Endothelial cell (in vitro differentiated cells): ENCODE data around the gene HS3ST3A1. TPM values are rescaled to one million over a fixed set of nuclear protein-coding genes. Genes with fewer than 3 reads are reported as not detected.

Experiments
- DNase-seq: peaks from one replicate; pipeline ENCODE4 v3.0.0; 2021; ENCODE audit warnings: low spot score
- H3K27ac Mint-ChIP-seq: one replicate; pipeline ENCODE4 v1.8.0; 2021; ENCODE audit warnings: mixed read lengths, inconsistent platforms; ENCODE audit not compliant: unreplicated experiment
- H3K27me3 Mint-ChIP-seq: one replicate; pipeline ENCODE4 v1.8.0; 2021; ENCODE audit warnings: mild to moderate bottlenecking, moderate library complexity, mixed read lengths, inconsistent platforms; ENCODE audit not compliant: unreplicated experiment
- H3K36me3 Mint-ChIP-seq: one replicate; pipeline ENCODE4 v1.8.0; 2021; ENCODE audit warnings: mild to moderate bottlenecking, low read depth, mixed read lengths, inconsistent platforms; ENCODE audit not compliant: unreplicated experiment
- H3K4me1 Mint-ChIP-seq: one replicate; pipeline ENCODE4 v1.8.0; 2021; ENCODE audit warnings: mild to moderate bottlenecking, mixed read lengths, inconsistent platforms; ENCODE audit not compliant: unreplicated experiment
- H3K4me3 Mint-ChIP-seq: one replicate; pipeline ENCODE4 v1.8.0; 2021; ENCODE audit warnings: mild to moderate bottlenecking, mixed read lengths, inconsistent platforms; ENCODE audit not compliant: unreplicated experiment
- H3K9me3 Mint-ChIP-seq: one replicate; pipeline ENCODE4 v1.8.0; 2021; ENCODE audit warnings: mixed read lengths, inconsistent platforms; ENCODE audit not compliant: unreplicated experiment
- total RNA-seq: library from RNA; stranded (reverse); fragmentation: NEBNext Ultra II Directional; extraction: Animal tissue kit (Norgen Biotek cat#: 25700); gene quantifications from one replicate; pipeline ENCODE4 v1.2.1, GENCODE V29; 2021; ENCODE audit not compliant: unreplicated experiment
- TF ChIP-seq, protein P1 (sequence below): fragments of 200-600 bp; sonication (generic); IDR thresholded peaks from one replicate; pipeline ENCODE4 v1.5.0; 2021; ENCODE audit warnings: antibody characterized with exemption; ENCODE audit not compliant: unreplicated experiment

HS3ST3A1 gene
- total RNA-seq, 1 donor from 2014 or later, result 1.1 TPM

DNA sequence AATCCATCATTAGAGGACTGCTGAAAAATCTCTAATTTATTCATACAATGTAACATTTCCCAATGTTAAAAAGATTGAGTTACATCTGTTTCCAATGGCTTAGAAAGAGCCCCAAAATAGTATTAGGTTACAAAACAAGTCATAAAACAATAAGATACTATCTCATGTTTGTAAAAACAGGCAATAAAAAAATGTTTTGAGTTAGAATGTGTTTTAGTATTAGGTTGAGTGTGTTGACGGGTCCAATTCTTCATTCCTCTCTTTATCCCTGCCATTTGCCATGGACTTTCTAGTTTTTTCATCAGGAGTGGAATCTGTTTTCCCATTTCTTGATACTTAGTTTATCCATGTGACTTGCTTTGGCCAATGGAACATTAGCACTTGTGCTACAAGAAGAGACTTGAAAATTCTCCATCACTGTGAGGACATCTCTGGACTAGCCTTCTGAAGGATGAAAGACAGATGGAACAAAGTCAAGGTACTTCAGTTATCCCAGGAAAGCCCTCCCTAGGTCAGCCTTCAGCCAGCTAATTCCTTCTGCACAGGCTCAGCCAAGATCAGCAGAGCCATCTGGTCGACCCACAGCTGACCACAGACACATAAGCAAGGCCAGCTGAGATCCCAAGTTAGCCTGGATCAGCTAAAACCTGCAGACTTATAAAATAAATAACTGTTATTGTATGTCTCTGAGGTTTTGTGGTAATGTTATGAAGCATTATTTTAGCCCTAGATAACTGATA is 83.3 kb downstream of the HS3ST3A1 start:
- H3K4me1 Mint-ChIP-seq, result peaks cover 3% of the 10 kb centered on the region
- H3K9me3 Mint-ChIP-seq, result no peaks in the 10 kb centered on the region
- H3K27ac Mint-ChIP-seq, result no peak overlapping the region
- no peak for DNase-seq
- no peak overlapping the region for H3K4me3 Mint-ChIP-seq
- H3K36me3 Mint-ChIP-seq, result no peaks in the 10 kb centered on the region
- peaks cover 2% of the 10 kb centered on the region for H3K27me3 Mint-ChIP-seq
- TF ChIP-seq, protein P1, sequence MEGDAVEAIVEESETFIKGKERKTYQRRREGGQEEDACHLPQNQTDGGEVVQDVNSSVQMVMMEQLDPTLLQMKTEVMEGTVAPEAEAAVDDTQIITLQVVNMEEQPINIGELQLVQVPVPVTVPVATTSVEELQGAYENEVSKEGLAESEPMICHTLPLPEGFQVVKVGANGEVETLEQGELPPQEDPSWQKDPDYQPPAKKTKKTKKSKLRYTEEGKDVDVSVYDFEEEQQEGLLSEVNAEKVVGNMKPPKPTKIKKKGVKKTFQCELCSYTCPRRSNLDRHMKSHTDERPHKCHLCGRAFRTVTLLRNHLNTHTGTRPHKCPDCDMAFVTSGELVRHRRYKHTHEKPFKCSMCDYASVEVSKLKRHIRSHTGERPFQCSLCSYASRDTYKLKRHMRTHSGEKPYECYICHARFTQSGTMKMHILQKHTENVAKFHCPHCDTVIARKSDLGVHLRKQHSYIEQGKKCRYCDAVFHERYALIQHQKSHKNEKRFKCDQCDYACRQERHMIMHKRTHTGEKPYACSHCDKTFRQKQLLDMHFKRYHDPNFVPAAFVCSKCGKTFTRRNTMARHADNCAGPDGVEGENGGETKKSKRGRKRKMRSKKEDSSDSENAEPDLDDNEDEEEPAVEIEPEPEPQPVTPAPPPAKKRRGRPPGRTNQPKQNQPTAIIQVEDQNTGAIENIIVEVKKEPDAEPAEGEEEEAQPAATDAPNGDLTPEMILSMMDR, result no peak

DNA sequence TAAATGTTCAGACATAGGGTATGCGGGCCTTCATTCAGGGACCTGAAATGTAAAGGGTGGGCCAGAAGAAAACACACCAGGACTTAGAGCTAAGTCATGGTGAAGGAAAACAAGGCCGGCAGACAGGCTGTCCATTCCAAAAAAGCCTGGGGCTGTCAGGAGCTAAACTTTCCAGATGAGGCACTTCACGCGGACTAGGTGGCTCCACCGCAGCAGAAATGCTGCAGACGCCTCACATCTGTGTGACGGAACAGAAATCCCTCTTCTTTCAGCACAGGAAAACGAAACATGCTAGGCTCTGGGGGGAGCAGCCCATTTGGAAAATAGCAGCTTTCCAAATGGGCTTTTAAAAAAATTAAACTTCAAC is 88.7 kb downstream of the HS3ST3A1 start:
- peaks cover 5% of the 10 kb centered on the region for H3K4me1 Mint-ChIP-seq
- H3K27me3 Mint-ChIP-seq, result no peaks in the 10 kb centered on the region
- H3K36me3 Mint-ChIP-seq, result no peaks in the 10 kb centered on the region
- no peak overlapping the region for H3K4me3 Mint-ChIP-seq
- H3K9me3 Mint-ChIP-seq, result no peaks in the 10 kb centered on the region
- no peak overlapping the region for H3K27ac Mint-ChIP-seq
- no peak for DNase-seq
- TF ChIP-seq, protein P1, result no peak

DNA sequence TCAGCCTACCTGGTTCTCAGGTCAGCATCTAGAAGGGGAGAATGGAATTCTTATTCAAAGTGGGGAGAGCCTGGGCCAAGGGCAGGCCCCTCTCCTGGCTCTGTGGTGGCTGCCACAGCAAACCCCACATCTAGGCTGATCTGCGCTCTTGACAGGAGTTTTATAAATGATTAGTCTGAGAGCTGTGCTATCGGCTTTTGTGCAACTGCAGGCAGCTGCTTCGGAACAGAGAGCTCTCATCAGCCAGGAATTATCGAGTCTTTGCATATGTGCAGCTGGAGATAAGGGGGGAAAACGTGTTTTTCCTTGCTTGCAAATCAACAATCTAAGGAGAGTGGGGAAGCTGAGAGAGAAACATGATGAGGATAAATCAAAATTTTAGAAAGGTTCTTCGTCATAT is 91.7 kb downstream of the HS3ST3A1 start:
- Mint-ChIP-seq H3K27me3 (peaks cover 2% of the 10 kb centered on the region), H3K36me3 (no peaks in the 10 kb centered on the region), H3K4me1 (peaks cover 5% of the 10 kb centered on the region), H3K4me3 (no peak overlapping the region), H3K9me3 (no peaks in the 10 kb centered on the region), H3K27ac (no peak overlapping the region)
- no peak for DNase-seq
- TF ChIP-seq, protein P1, result no peak

DNA sequence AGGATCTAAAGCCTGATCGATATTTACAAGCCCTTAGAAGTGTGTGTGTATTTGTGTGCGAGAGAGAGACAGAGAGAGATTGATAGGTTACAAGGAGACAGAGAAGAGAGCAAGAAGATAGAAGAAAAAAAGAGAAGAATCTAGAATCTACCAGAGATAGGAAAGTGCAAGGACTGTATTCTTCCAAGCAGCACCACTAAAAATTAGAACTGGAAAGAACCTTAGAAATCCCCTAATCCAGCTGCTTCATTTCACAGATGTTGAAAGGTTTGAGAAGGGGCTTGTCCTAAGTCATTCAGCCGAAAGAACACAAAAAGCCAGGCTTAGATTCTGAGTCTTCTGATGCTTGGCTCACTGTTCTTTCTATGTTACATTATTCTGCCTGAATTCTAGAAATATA is 92.2 kb downstream of the HS3ST3A1 start:
- peaks cover 5% of the 10 kb centered on the region for H3K4me1 Mint-ChIP-seq
- H3K27me3 Mint-ChIP-seq, result peaks cover 2% of the 10 kb centered on the region
- H3K4me3 Mint-ChIP-seq, result no peak overlapping the region
- no peaks in the 10 kb centered on the region for H3K36me3 Mint-ChIP-seq
- no peaks in the 10 kb centered on the region for H3K9me3 Mint-ChIP-seq
- no peak overlapping the region for H3K27ac Mint-ChIP-seq
- TF ChIP-seq, protein P1, result no peak
- DNase-seq, result no peak

DNA sequence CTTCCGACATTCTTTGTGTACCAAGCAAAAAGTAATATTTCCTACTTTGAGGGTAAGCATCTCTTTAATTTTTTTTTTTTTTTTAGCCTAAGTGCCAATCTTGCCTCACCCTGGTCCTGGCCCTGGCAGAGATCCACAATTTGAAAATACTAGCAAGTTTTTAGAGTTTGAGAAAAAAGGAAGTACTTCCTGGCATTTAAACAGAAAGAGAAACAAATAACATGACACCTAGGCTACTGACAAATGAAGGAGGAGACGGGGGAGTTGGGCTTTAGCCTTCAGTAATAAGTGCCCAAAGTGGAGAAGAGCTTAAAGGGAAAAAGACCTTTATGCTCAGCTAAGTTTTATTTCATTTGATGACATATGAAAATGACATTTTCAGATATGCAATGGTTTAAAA is 92.8 kb downstream of the HS3ST3A1 start:
- no peak for DNase-seq
- H3K4me1 Mint-ChIP-seq, result peaks cover 5% of the 10 kb centered on the region
- TF ChIP-seq, protein P1, result no peak
- no peak overlapping the region for H3K27ac Mint-ChIP-seq
- peaks cover 2% of the 10 kb centered on the region for H3K27me3 Mint-ChIP-seq
- H3K9me3 Mint-ChIP-seq, result no peaks in the 10 kb centered on the region
- H3K36me3 Mint-ChIP-seq, result no peaks in the 10 kb centered on the region
- no peak overlapping the region for H3K4me3 Mint-ChIP-seq
